IPS-20b (cell line): ENCODE measurements around the gene SEC14L3.

ENCODE experiments used
- H3K27ac ChIP-seq: one replicate; pipeline ENCODE4 v1.5.1; 2013; ENCODE audit warnings: low read length
- H3K27me3 ChIP-seq: 2 replicates; pipeline ENCODE4 v1.6.1; 2013; ENCODE audit warnings: mild to moderate bottlenecking, low read length, inconsistent platforms; ENCODE audit not compliant: insufficient read depth
- H3K36me3 ChIP-seq: 2 replicates; pipeline ENCODE4 v1.6.1; 2013; ENCODE audit warnings: low read depth, mild to moderate bottlenecking, inconsistent platforms, low read length, moderate library complexity; ENCODE audit not compliant: insufficient read depth
- H3K4me1 ChIP-seq: 2 replicates; pipeline ENCODE4 v1.6.1; 2013; ENCODE audit warnings: mild to moderate bottlenecking, control low read depth, inconsistent platforms, low read length, moderate library complexity; ENCODE audit not compliant: insufficient read depth
- H3K4me3 ChIP-seq: 2 replicates; pipeline ENCODE4 v1.5.1; 2013; ENCODE audit warnings: mild to moderate bottlenecking, low read length, inconsistent platforms
- H3K9ac ChIP-seq: 2 replicates; pipeline ENCODE4 v1.6.1; 2013; ENCODE audit warnings: low read depth, mild to moderate bottlenecking, inconsistent platforms, low read length, moderate library complexity
- H3K9me3 ChIP-seq: 2 replicates; pipeline ENCODE4 v1.6.1; 2013; ENCODE audit warnings: mild to moderate bottlenecking, low read depth, low read length, inconsistent platforms; ENCODE audit not compliant: insufficient read depth

The SEC14L3 gene

GRCh38 chr22:30471616-30472318 lies at the start of gene SEC14L3:
Gene SEC14L3, minus strand, starts transcription at chr22:30472017. Its CDS starts 59 bp downstream, at chr22:30471958.
- Histone ChIP-seq H3K9me3 (no peaks in the 10 kb centered on the region), H3K4me1 (no peaks in the 10 kb centered on the region), H3K27ac (no peak within 1 kb of the TSS), H3K36me3 (no peaks in the 10 kb centered on the region), H3K9ac (no peak within 1 kb of the TSS), H3K4me3 (no peak within 1 kb of the TSS), H3K27me3 (0 out of 2 replicates have a peak, but pooled peaks cover 6% of the 10 kb centered on the region)

- Histone ChIP-seq H3K27ac (no peak overlapping the region), H3K27me3 (no peaks in the 10 kb centered on the region), H3K36me3 (no peaks in the 10 kb centered on the region)
These were observed 48.1 kb upstream of the SEC14L3 start for GRCh38 chr22:30519842-30520425.

GRCh38 chr22:30516731-30517130 lies 44.9 kb upstream of the SEC14L3 start:
- no peak overlapping the region for H3K4me3 ChIP-seq
- no peaks in the 10 kb centered on the region for H3K4me1 ChIP-seq
- no peak overlapping the region for H3K9ac ChIP-seq
- H3K9me3 ChIP-seq: no peaks in the 10 kb centered on the region
- H3K27ac ChIP-seq: no peak overlapping the region
- H3K36me3 ChIP-seq: no peaks in the 10 kb centered on the region
- no peaks in the 10 kb centered on the region for H3K27me3 ChIP-seq

More at GRCh38 chr22:30519842-30520425, 48.1 kb upstream of the SEC14L3 start:
- Histone ChIP-seq H3K9me3 (no peaks in the 10 kb centered on the region), H3K4me3 (no peak overlapping the region), H3K9ac (no peak overlapping the region), H3K4me1 (no peaks in the 10 kb centered on the region)

GRCh38 chr22:30516273-30516672 lies 44.5 kb upstream of the SEC14L3 start:
- no peaks in the 10 kb centered on the region for H3K9me3 ChIP-seq
- H3K36me3 ChIP-seq: no peaks in the 10 kb centered on the region
- H3K27ac ChIP-seq: no peak overlapping the region
- H3K4me1 ChIP-seq: no peaks in the 10 kb centered on the region
- H3K27me3 ChIP-seq: no peaks in the 10 kb centered on the region
- no peak overlapping the region for H3K4me3 ChIP-seq
- H3K9ac ChIP-seq: no peak overlapping the region

DNA sequence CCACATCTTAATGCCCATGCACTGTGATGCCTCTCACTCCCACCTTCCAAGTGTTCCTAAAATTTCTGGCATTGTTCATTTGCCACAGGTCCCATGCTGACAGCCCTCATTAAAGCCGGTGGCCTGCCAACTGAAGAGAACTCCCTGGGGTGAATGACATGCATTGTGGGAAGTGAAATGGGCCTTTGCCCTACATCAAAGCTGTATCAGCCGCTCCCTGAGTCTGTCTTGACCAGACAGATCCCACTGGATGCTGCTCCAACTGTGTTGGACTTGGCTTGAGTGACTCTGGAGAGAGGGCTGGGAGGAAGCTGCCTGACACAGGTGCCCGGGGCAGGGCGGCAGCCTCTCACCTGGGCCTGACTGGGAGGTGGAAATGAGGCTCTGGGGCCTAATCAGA lies 42.4 kb upstream of the SEC14L3 start:
- Histone ChIP-seq H3K9me3 (no peaks in the 10 kb centered on the region), H3K4me3 (no peak overlapping the region), H3K9ac (no peak overlapping the region), H3K27ac (no peak overlapping the region), H3K27me3 (no peaks in the 10 kb centered on the region), H3K4me1 (no peaks in the 10 kb centered on the region), H3K36me3 (no peaks in the 10 kb centered on the region)

DNA sequence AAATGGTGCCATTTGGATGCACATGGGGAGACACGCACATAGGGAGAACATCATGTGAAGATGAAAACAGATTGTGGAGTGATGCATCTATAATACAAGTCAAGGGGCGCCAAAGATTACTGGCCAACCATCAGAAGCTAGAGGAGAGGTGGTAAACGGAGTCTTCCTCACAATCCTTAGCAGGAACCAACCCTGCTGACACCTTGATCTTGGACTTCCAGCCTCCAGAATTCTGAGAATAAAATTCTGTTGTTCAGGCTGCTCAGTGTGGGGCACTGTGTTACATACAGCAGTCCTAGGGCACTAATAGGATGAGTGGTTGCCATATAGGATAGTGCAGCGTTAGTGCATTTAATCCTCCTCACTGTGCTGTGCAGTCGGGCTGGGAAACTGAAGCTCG lies 41.6 kb upstream of the SEC14L3 start:
- Histone ChIP-seq H3K36me3 (no peaks in the 10 kb centered on the region), H3K27ac (no peak overlapping the region), H3K9ac (no peak overlapping the region), H3K9me3 (no peaks in the 10 kb centered on the region), H3K27me3 (no peaks in the 10 kb centered on the region), H3K4me3 (no peak overlapping the region), H3K4me1 (no peaks in the 10 kb centered on the region)

DNA sequence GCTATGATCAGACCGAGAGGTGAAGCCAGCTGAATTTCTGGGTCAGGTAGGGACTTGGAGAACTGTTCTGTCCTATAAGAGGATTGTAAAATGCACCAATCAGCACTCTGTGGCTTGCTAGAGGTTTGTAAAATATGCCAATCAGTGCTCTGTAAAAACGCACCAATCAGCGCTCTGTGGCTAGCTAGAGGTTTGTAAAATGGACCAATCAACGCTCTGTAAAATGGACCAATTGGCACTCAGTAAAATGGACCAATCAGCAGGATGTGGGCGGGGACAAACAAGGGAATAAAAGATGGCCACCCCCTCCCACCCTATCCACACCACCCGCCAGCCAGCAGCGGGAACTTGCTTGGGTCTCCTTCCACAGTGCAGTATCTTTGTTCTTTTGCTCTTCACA lies 40.1 kb upstream of the SEC14L3 start:
- Histone ChIP-seq H3K9ac (no peak overlapping the region), H3K9me3 (no peaks in the 10 kb centered on the region), H3K27ac (no peak overlapping the region), H3K27me3 (no peaks in the 10 kb centered on the region), H3K36me3 (no peaks in the 10 kb centered on the region), H3K4me1 (no peaks in the 10 kb centered on the region), H3K4me3 (no peak overlapping the region)

DNA sequence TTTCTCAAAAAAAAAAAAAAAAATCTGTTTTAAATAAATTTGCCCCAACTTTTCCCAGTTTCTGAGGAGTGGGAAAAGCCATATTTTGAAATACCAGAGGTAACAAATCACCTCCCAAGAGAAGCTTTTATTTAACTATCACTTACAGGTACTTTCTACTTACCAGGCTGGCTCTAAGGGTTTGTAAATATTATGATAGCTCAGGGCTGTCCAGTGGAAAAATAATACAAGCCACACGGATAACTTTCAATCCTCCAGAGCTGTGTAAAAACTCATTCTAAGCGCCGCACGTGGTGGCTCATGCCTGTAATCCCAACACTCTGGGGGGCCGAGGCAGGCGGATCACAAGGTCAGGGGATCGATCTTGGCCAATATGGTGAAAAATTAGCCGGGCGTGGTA lies 39.3 kb upstream of the SEC14L3 start:
- Histone ChIP-seq H3K4me1 (no peaks in the 10 kb centered on the region), H3K4me3 (no peak overlapping the region), H3K36me3 (no peaks in the 10 kb centered on the region)

GRCh38 chr22:30508216-30508615 lies 36.4 kb upstream of the SEC14L3 start:
- no peak overlapping the region for H3K9ac ChIP-seq
- H3K4me3 ChIP-seq: no peak overlapping the region
- H3K36me3 ChIP-seq: no peaks in the 10 kb centered on the region
- H3K9me3 ChIP-seq: no peaks in the 10 kb centered on the region
- no peaks in the 10 kb centered on the region for H3K27me3 ChIP-seq
- H3K4me1 ChIP-seq: no peaks in the 10 kb centered on the region
- no peak overlapping the region for H3K27ac ChIP-seq

More for the DNA sequence above, 39.3 kb upstream of the SEC14L3 start:
- H3K9me3 ChIP-seq: no peaks in the 10 kb centered on the region
- no peaks in the 10 kb centered on the region for H3K27me3 ChIP-seq
- no peak overlapping the region for H3K9ac ChIP-seq
- no peak overlapping the region for H3K27ac ChIP-seq

- H3K27me3 ChIP-seq: no peaks in the 10 kb centered on the region
- H3K9me3 ChIP-seq: no peaks in the 10 kb centered on the region
- H3K36me3 ChIP-seq: no peaks in the 10 kb centered on the region
- no peaks in the 10 kb centered on the region for H3K4me1 ChIP-seq
- no peak overlapping the region for H3K27ac ChIP-seq
- H3K4me3 ChIP-seq: no peak overlapping the region
- H3K9ac ChIP-seq: no peak overlapping the region
These were observed 35.9 kb upstream of the SEC14L3 start for GRCh38 chr22:30507670-30508069.

GRCh38 chr22:30506507-30506968 lies 34.7 kb upstream of the SEC14L3 start:
- Histone ChIP-seq H3K9ac (no peak overlapping the region), H3K36me3 (no peaks in the 10 kb centered on the region), H3K4me1 (no peaks in the 10 kb centered on the region), H3K27me3 (no peaks in the 10 kb centered on the region), H3K9me3 (no peaks in the 10 kb centered on the region), H3K27ac (no peak overlapping the region), H3K4me3 (no peak overlapping the region)

DNA sequence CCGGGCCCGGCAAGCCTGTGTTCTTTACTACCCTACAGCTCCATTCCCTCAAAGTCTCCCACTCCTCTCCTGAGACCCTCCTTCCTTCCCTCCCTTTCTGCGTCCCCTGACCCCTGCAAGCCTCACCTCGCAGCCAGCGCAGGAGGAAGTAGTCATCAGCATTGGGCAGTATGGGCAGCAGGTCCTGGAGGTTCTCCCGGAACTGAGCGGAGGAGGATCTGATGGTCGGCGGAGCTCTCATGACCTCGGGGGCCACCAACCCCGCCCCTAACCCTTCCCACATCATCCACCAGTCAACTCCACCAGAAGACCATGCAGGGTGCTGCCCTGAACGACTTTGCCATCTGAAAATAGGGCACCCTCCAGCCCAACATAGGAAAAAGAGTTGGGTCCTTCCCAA lies 31.7 kb upstream of the SEC14L3 start:
- Histone ChIP-seq H3K4me1 (no peaks in the 10 kb centered on the region), H3K4me3 (no peak overlapping the region), H3K9ac (no peak overlapping the region), H3K36me3 (no peaks in the 10 kb centered on the region), H3K27me3 (no peaks in the 10 kb centered on the region), H3K9me3 (no peaks in the 10 kb centered on the region), H3K27ac (no peak overlapping the region)
